ENCODE results near the gene TREML1.

The TREML1 gene

DNA sequence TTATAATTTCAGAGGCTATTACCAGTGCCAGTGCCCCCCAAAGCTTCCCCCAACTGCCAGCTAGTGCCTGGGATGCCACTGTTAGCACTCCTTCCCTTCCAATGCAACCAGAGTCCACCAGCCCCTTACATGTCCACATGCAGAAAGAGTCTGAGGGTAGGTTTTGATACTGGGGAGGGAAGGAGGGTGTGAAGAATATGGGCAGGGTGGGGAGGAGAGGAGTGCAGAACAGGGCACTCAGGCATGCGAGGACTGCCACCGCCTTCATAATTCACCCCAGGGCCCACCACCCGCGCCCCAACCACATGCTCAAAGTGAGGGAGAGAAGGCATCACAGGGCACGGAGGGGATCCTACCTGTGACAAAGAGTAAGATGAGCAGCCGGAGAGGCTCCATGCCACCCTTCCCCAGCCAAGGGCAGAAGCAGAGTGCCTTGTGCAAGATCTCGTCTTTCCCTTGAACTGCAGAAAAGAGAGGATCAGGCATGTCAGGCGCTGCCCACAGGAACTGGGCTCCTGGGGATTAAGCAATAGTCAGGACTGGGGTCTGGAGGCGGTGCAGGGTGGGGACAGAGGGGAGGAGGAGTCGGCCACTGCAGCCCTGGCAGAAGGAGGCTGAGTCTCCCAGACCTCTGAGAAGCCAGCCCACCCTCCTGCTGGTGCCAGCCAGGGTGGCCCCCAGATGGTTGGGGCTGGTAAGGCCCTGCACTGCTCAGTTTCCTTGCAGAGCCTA is 8.7 kb upstream of the TREML1 start, which contains the start of gene TREM2:
TSS of gene TREM2 (minus strand) at position 430 of the 732 bp plus-strand sequence. CDS start at position 396, 34 bp downstream.
- DNase-seq (ENCODE audit: low spot score in 2 of 2) = peak in 1 of 2 donors; percentile 30
- no peaks in the 10 kb centered on the region for H3K4me1 Mint-ChIP-seq
- ATAC-seq = no peak
- H3K27ac Mint-ChIP-seq = no peak within 1 kb of the TSS
- no peaks in the 10 kb centered on the region for H3K9me3 Mint-ChIP-seq
- H3K4me3 Mint-ChIP-seq = no peak within 1 kb of the TSS
- no peaks in the 10 kb centered on the region for H3K36me3 Mint-ChIP-seq

DNA sequence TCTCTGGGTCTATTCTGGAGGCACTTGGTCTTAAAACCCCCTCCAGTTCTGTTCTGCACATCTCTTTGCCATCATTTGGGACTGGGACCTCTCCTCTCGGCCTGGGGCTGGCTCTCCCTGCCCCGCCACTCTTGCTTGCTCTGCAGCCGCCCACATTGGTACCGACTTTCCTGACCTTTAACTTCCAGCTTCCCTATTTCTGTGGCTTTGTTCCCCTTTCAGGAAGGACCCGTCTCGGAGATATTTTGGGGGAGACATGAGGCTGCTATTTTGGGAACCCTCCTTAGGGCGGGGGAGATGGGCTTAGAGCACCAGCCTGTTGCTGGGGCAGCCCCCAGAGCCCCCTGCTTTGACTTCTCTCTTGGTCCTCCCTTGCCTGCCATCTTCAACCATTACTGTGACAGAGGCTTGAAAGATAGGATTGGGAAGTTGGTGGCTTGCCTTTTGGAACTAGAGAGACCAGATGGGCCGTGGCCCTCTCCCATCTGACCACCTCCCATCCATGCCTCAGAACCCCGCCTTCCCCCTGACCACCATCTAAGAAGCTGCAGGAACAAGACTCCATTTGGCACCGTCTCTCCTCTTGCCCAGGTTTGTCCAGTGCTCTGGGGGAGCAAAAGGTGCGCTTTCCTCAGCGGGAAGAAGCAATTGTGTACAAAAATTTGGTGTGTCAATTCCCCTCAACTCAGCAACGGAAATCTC is 7.9 kb upstream of the TREML1 start:
- no peak for ATAC-seq

DNA sequence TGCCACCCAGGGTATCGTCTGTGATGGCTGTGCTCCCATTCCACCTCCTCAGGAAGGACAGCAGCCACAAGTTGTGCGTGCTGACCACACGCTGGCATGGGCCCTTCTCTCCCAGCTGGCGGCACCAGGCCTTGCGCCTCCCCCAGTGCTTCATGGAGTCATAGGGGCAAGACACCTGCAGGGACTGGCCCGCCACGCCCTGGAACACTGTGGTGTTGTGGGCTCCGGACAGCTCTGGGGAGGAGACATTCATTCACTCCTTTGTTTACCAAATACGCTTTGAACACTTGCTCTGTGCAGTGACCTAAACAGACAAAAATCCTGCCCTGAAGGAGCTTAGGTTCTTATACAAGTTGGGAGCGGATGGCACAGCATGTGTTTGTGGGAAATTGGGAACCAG is 7.2 kb upstream of the TREML1 start:
- no peaks in the 10 kb centered on the region for H3K9me3 Mint-ChIP-seq
- no peak overlapping the region for H3K27ac Mint-ChIP-seq
- ATAC-seq = no peak
- no peaks in the 10 kb centered on the region for H3K36me3 Mint-ChIP-seq
- peak in 1 of 2 donors; percentile 23 for DNase-seq (ENCODE audit: low spot score in 2 of 2)
- no peaks in the 10 kb centered on the region for H3K4me1 Mint-ChIP-seq
- no peak overlapping the region for H3K4me3 Mint-ChIP-seq

More for the DNA sequence above, 7.9 kb upstream of the TREML1 start:
- Mint-ChIP-seq H3K36me3 (no peaks in the 10 kb centered on the region), H3K4me3 (no peak overlapping the region), H3K9me3 (no peaks in the 10 kb centered on the region), H3K27ac (no peak overlapping the region), H3K4me1 (no peaks in the 10 kb centered on the region)
- DNase-seq (ENCODE audit: low spot score in 2 of 2) = no peak

DNA sequence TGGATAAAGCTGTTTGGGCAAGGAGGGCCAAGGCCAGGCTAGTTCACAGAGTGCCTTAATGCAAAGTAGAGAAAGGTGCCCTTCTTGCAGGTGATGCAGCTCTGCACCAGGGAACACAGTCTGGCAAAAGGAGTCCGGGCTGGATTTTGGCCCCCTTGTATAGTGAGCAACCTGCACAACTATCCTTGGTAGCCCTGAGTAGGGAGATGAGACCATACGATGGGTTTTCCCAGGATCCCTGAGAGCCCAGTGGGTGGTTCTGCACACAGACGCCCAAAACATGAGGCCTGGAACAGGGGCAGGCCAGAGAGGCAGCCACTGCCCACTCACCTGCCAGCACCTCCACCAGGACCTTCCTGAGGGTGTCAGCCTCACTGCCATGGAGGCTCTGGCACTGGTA is 6.8 kb upstream of the TREML1 start:
- DNase-seq (ENCODE audit: low spot score in 2 of 2) = no peak
- H3K4me1 Mint-ChIP-seq = no peaks in the 10 kb centered on the region
- no peak overlapping the region for H3K27ac Mint-ChIP-seq
- no peaks in the 10 kb centered on the region for H3K9me3 Mint-ChIP-seq
- no peaks in the 10 kb centered on the region for H3K36me3 Mint-ChIP-seq
- no peak overlapping the region for H3K4me3 Mint-ChIP-seq
- ATAC-seq = no peak

DNA sequence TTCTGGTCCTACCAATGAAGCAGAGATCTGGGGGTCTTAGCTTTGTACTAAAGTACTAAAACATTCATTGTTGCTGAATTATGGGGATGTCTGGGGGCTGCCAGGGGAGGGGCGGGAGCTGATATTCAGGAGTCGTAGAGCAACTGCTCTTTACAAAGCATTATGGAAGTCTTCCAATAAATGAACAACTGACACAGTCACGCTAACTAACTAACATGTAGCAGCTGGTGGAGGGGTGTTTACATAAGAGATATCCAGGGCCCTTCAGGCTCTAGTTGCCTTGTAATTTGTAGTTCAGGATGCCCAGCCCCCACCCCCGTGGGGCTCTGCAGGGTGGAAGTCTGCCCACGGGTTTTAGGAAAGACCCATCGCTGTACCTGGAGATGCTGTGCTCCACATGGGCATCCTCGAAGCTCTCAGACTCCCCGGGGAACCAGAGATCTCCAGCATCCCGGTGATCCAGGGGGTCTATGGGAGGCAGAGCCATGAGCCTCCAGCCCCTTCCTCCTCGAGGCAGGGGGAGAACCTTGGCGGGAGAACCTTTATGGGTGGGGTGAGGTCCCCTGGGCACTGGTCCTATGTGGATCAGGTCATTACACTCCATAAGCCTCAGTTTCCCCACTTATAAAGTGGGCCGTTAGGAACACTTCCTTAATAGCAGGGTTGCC is 5.4 kb upstream of the TREML1 start:
- H3K4me1 Mint-ChIP-seq = no peaks in the 10 kb centered on the region
- ATAC-seq = no peak
- no peaks in the 10 kb centered on the region for H3K9me3 Mint-ChIP-seq
- no peaks in the 10 kb centered on the region for H3K36me3 Mint-ChIP-seq
- DNase-seq (ENCODE audit: low spot score in 2 of 2) = peak in 1 of 2 donors; percentile 25
- no peak overlapping the region for H3K27ac Mint-ChIP-seq
- H3K4me3 Mint-ChIP-seq = no peak overlapping the region

DNA sequence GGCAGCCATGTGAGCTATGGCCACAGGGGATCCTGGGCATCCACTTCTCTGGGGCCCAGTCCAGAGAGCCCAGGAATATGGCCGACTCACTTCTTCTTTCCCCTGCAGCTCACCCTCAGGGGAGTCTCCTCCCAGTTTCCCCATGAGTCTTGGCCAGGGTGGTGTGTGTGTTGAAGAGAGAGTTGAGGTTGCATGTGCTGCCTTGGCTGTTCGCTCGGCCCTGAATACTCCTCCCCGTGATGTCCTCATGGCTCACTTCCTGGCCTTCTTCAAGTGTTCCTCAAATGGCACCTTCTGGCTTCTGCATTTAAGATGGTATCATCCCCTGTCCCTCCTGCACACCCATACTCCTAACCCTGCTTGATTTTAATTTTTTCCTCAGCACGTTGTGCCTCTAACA is 3.2 kb upstream of the TREML1 start:
- no peaks in the 10 kb centered on the region for H3K9me3 Mint-ChIP-seq
- DNase-seq (ENCODE audit: low spot score in 2 of 2) (no peak), ATAC-seq (no peak)
- H3K4me3 Mint-ChIP-seq = no peak overlapping the region
- no peaks in the 10 kb centered on the region for H3K36me3 Mint-ChIP-seq
- no peak overlapping the region for H3K27ac Mint-ChIP-seq
- H3K4me1 Mint-ChIP-seq = no peaks in the 10 kb centered on the region

DNA sequence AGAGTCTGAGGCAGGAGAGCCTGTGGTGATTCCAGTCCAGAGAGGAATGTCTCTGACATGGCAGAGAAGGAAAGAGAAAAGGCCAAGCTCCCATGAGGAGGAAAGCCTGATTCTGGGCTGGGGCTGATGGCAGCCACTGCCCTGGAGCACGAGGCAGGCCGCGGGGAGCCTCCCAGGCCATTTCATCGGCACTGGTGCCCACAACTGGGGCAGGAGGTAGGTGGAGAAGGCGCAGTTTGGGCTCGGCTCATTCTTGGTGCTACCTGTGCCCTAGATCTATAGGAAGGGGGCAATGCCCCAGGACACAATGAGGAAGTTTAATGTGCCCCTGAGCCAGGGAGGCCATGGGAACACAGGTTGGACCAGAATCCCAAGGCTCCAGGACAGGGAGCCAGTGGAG is 2.6 kb upstream of the TREML1 start:
- H3K9me3 Mint-ChIP-seq = no peaks in the 10 kb centered on the region
- no peak overlapping the region for H3K4me3 Mint-ChIP-seq
- H3K4me1 Mint-ChIP-seq = no peaks in the 10 kb centered on the region
- no peaks in the 10 kb centered on the region for H3K36me3 Mint-ChIP-seq
- no peak overlapping the region for H3K27ac Mint-ChIP-seq
- DNase-seq (ENCODE audit: low spot score in 2 of 2) = no peak
- no peak for ATAC-seq

DNA sequence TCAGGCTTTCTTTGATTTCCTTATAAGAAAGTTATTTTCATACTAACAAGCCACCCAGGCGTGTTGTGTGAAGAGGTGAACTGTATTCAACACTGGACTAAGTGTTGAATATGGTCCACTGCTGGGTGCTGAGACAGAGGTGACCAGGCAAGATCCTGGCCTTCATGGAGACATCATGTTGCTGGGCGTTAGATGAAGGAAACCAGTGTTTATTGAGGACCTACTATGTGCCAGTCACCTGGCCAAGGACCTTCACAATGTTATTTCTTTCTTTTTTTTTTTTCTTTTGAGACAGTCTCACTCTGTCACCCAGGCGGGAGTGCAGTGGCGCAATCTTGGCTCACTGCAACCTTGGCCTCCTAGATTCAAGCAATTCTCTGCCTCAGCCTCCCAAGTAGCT is 1.9 kb upstream of the TREML1 start:
- ATAC-seq (no peak), DNase-seq (ENCODE audit: low spot score in 2 of 2) (no peak)
- no peaks in the 10 kb centered on the region for H3K36me3 Mint-ChIP-seq
- H3K9me3 Mint-ChIP-seq = no peaks in the 10 kb centered on the region
- no peak overlapping the region for H3K4me3 Mint-ChIP-seq
- no peak overlapping the region for H3K27ac Mint-ChIP-seq
- H3K4me1 Mint-ChIP-seq = no peaks in the 10 kb centered on the region

DNA sequence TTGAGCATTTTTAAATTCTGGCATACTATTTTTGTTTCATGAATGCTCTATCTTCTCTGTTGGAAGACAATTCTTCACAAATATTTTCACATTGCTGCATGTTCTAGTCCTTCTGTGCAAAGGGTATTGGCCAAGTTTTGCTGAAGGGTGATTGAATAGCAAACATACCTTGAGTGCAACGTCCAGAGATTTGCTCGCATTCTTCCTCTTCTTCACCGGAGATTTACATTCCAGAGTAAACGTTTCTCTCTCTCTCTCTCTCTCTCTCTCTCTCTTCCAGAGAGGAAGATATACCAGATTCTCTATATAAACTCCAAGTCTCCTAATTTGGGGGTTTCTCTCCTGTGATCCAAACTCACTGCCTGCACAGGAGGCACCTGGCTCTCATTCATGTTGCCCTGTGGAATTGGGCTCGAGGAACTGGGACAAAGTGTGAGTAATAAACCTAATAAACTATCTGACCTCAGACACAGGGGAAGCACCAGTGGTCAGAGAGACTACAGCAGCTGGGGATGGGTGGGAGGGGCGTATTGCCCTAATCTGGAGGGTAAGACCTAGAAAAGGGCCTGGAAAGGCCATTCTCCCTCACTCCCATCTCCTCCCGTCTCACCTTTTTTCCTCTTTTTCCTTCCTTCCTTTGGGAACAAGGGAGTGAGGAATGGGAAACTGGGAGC is 1.1 kb upstream of the TREML1 start:
- no peak for DNase-seq (ENCODE audit: low spot score in 2 of 2)
- Mint-ChIP-seq H3K4me3 (no peak overlapping the region), H3K27ac (no peak overlapping the region), H3K9me3 (no peaks in the 10 kb centered on the region), H3K36me3 (no peaks in the 10 kb centered on the region), H3K4me1 (no peaks in the 10 kb centered on the region)
- no peak for ATAC-seq

DNA sequence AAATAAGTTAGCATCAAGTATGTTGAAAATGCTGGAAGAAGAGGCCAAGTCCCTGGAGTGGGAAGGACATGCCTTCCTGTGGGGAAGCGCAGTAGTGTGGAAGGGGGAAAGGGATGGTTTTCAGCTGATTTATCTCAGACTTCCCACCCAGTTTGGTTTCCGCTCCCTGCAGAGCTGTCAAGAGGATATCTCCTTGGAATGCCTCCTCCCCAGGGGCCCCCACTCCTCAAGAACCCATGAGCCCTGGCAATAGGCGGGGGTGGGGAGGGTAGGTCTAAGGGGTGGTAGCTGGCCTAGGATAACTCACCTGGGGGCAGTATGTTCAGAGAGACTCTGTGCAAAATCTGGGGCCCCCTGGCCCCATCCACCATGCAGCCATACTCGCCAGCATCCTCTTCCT is 696 bp downstream of the TREML1 start:
- DNase-seq (ENCODE audit: low spot score in 2 of 2) (no peak), ATAC-seq (no peak)
- Mint-ChIP-seq H3K9me3 (no peaks in the 10 kb centered on the region), H3K4me1 (no peaks in the 10 kb centered on the region), H3K4me3 (no peak overlapping the region), H3K27ac (no peak overlapping the region), H3K36me3 (no peaks in the 10 kb centered on the region)

DNA sequence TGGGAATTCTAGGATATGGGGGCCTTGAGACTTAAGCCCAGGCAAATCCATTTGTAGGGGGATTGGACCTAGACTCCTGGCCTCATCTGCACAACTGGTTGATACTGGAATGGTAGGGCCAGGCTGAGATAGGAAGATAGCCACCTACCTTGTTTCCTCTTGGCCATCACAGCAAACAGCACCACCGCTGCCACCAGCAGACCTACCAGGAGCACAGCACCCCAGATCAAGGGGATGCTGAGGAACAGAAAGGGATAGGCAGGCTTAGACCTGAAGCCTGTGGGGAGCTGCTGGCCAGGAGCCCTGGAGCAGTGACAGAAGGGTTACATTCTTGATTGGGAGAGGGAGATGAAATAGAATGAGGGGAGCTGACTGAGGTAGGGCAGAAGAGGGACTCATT is 3.5 kb downstream of the TREML1 start:
- no peak for ATAC-seq
- no peaks in the 10 kb centered on the region for H3K9me3 Mint-ChIP-seq
- no peak overlapping the region for H3K4me3 Mint-ChIP-seq
- no peak for DNase-seq (ENCODE audit: low spot score in 2 of 2)
- no peaks in the 10 kb centered on the region for H3K36me3 Mint-ChIP-seq
- no peak overlapping the region for H3K27ac Mint-ChIP-seq
- H3K4me1 Mint-ChIP-seq = peaks cover 7% of the 10 kb centered on the region

DNA sequence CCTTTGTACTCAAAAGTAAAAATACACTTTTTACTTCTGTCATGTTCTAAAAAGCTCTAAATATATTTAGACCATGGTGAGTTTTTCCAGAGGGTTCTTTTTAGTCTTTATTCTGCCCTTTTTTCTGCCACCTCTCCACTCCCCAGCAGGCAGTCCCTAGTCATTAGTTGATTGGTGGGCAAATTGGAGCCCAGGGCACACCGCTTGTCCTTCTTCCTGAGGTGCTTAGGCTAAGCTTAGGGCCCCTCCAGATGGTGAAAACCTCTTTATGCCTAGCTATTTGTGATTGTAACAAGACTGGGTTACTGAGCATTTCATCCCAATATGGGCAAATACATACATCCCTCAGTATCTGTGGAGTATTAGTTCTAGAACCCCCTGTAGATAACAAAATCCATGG is 6.2 kb downstream of the TREML1 start:
- ATAC-seq = no peak
- Mint-ChIP-seq H3K4me3 (no peak overlapping the region), H3K36me3 (no peaks in the 10 kb centered on the region), H3K27ac (no peak overlapping the region), H3K9me3 (no peaks in the 10 kb centered on the region), H3K4me1 (peaks cover 7% of the 10 kb centered on the region)
- no peak for DNase-seq (ENCODE audit: low spot score in 2 of 2)

DNA sequence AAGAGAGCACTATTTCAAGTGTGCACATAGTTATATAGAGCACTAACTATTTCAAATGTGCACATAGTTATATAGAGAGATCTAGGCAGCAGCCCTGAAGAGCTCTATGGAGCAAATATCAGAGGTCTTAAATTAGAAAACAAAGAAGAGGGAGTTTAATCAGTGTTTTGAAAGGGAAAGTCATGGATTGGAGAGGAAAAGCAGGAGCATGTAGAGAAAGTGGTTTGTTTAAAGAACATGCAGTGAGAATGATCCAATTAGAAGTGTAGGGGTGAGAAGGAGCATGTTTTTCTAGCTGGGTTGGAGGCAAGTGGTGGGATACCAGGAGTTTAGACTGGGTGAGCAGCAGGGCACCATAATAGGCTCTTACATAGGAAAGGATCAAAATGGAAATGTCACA is 17.2 kb downstream of the TREML1 start:
- Mint-ChIP-seq H3K27ac (no peak overlapping the region), H3K36me3 (no peaks in the 10 kb centered on the region), H3K4me3 (no peak overlapping the region), H3K4me1 (no peaks in the 10 kb centered on the region), H3K9me3 (no peaks in the 10 kb centered on the region)
- ATAC-seq (no peak), DNase-seq (ENCODE audit: low spot score in 2 of 2) (no peak)

DNA sequence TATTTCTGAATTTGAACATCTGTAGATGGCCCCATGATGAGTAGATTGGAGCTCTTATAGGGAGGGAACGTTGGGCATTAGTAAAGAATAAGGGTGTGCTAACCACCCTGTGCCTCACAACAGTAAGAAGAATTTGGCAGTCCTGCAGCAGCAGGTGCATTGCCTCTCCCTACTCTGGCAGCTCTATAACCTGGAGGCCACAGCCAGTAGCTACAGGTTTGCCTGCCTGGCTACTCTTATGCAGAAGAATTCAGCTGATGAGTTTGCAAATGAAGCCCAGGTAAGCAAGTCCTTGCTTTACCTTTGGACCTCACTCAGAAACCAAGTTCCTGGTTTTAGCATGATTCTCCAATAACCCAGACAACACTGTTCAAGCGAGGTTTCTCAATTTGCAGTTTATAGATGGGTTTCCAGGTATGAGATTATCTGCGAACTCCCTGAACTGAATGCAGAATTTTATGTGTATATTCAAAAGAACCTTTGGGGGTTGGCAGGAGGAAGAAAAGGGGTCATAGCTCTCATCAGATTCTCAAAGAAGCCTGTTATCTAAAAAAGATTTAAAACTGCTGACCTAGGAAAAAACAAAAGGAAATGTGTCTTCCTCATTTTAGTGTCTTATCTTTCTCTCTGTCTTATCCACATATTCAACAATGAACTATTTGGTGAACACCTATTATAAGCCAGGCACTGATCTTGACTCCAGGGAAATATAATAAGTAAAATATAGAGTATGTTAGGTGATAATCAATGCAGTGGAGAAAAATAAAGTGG is 18.9 kb downstream of the TREML1 start:
- ATAC-seq (no peak), DNase-seq (ENCODE audit: low spot score in 2 of 2) (no peak)
- Mint-ChIP-seq H3K27ac (no peak overlapping the region), H3K36me3 (no peaks in the 10 kb centered on the region), H3K4me3 (no peak overlapping the region), H3K4me1 (no peaks in the 10 kb centered on the region), H3K9me3 (no peaks in the 10 kb centered on the region)

DNA sequence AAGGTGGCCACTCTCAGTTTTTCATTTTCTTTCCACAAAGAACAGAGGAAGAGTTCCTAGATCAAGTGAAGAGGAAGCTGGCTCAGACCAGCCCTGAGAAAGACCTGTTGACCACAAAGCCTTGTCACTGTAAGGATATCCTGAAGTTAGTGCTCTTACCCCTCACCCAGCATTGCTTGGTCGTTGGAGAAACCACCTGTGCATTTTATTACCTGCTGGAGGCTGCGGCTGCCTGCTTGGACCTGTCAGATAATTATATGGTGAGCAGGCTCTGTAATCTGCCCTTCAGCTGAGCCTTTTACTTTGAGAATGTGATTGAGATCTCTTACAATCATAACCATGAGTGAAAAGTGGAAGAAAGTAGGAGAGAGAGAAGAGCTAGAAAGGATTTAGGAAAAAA is 21.9 kb downstream of the TREML1 start:
- H3K4me1 Mint-ChIP-seq = no peaks in the 10 kb centered on the region
- H3K27ac Mint-ChIP-seq = no peak overlapping the region
- no peak overlapping the region for H3K4me3 Mint-ChIP-seq
- no peaks in the 10 kb centered on the region for H3K9me3 Mint-ChIP-seq
- H3K36me3 Mint-ChIP-seq = no peaks in the 10 kb centered on the region
- no peak for ATAC-seq
- no peak for DNase-seq (ENCODE audit: low spot score in 2 of 2)

All from stimulated activated effector memory CD8-positive, alpha-beta T cell treated with anti-CD3 and anti-CD28 coated beads, Interleukin-12 subunit alpha, Interleukin-12 subunit beta, amount 100 ng/mL, for 72 hours (primary cell).